Right renal pelvis (tissue), 4 donors: ENCODE results near the gene FBLN2. TPM values are rescaled to one million over a fixed set of nuclear protein-coding genes. Genes with fewer than 3 reads are reported as not detected.

Source experiments
- DNase-seq, 4 donors: peaks; one replicate each; pipeline ENCODE4 v3.0.0-alpha.2; 2013; ENCODE audit warnings: low read depth in 4 of 4, low spot score in 3 of 4, missing footprints in 1 of 4
- polyA plus RNA-seq, 4 donors: library from polyadenylated mRNA; unstranded; fragments of 120-200 nt; gene quantifications; one replicate each; pipeline ENCODE4 v1.2.1, GENCODE V29; 2013; ENCODE audit not compliant: insufficient read length in 4 of 4

Gene FBLN2
- polyA plus RNA-seq, 4 donors = 24.6 to 47.3 (median 28.5) TPM

DNA sequence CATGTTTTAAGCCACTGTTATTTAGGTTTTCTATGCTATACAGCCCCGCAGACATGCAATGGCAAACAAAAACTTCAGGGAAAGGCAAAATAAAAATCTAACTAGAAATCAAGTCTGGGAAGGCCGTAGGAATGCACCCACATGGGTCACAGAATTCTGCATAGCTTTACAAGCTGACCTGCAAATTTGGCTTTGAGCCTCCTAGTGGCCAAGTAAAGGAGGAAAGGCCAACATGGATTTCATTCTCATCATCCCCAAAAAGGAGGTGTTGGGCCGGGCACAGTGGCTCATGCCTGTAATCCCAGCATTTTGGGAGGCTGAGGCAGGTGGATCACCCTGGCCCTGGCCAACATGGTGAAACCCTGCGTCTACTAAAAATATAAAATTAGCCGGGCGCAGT, 124.3 kb downstream of the FBLN2 start:
- no peak for DNase-seq

DNA sequence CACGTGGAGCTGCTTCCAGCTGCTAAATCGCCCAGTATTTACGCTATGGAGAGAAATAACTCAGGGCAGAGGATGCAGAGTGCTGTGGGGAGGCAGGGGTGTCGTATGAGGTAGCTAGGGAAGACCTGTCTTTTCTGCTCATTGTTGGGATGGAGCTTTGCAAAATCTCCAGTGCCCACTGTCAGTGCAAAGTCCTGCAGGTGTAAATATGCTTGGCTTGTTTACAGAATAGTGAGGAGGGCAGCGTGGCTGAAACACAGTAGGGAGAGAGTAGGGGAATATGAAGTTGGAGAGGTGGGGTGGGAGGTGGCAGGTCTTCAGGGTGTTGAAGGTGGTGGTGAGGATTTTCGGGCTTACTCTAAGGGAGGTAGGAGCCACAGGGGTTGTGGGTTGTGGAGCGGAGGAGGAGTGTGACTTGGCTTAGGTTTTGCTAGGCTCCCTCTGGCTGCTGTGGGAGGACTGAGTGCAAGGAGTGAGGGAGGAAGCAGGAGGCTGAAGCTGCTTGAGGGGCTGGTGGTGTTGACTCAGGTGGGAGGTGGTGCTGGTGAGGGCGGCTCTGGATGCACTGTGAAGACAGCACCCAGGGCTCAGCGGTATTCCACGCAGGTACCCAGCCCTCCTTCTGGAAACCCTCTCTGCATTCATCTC, 125.7 kb downstream of the FBLN2 start:
- DNase-seq = no peak

DNA sequence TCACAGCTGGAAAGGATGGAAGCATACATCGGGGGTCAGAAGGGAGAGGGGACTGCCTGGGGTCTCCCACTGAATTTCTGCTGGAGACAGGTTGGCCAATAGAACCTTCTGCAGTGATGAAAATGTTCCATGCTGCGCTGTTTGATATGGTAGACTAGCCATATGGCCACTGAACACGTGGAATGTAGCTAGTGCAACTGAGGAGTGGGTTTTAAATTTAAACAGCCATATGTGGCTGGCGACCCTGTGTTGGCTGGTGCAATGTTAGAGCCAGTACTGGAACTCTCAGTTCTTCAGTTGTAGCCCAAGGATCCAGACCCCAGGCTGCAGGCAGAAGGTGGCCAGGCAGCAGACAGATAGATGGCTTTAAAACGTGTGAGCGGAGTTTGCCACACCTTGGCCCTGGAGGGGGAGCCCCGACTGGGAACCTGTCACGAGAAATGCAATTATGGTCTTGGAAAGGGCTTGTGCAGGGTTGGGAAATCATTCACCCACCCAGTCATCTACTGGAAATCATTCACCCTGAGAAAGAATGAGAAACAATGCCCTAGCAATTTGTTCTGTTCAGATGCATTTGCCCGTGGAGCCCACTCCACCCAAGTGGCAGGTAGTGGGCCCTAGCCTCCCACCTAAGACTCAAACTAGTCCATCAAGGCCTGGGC, 127.6 kb downstream of the FBLN2 start:
- DNase-seq = no peak

DNA sequence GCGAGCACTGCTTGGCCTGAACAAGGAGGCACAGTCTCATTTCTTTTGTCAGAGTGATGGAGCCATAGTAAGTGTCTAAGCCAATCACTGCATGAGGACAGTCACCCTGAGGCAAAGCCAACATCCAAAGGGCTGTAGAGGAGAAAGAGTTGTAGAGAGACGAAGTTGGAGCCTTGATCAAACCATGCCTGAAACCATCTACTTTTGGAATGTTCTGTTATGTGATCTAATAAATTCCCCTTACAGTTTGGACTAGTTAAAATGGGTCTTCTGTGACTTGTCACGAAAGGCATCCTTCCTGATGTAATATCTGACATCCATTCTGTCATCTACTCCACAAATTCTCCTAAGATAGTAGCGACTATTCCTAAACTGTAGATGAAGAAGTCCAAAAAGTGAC, 128.3 kb downstream of the FBLN2 start:
- DNase-seq = no peak

DNA sequence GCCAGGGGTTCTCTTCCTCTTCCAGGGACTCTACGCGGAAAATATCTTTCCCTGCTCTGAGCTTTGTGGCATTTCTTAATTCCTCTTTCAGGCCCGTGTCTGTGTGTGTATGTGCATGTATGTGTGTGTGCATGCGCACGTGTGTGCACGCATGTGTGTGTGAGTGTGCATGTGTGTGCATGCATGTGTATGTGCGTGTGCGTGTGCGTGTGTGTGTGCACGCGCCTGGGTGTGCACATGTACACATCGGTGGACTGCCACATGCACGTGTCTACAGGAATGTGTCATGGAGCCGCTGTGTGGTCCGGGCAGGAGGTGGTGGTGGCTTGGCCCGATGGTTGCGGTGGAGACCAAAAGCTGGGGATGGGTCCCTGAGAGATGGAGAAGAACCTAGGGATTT, 133.0 kb downstream of the FBLN2 start:
- no peak for DNase-seq

DNA sequence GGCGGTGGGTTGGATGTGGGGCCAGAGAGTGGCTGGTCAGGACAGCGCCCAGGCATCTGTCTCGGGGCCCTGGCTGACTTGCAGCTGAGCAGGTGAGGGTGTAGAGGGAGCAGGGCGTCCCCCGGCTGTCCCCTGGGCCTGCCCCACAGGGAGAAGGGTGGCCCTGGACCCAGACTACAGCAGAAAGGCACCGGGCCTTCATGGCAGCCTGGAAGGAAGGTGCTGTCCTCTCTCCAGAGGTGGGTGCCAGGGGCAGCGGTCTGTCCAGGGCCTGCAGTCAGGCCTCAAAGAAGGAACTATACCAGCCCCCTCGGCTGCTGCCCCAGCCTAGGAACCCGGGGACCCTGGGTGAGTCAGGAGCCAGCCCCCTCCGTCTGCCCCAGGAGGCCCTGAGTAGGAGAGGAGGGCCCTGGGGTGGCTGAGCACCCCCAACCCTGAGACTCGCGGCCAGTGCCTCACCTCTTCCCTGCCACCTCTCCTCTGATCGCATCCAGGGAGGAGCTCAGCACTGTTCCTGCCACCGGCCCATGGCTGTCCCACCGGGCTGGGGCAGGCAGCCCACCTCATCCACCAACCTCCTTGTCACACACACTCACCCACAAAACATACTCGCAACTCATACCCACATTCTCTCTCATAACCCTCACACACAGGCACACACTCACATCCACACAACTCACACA, 133.5 kb downstream of the FBLN2 start:
- DNase-seq = no peak

DNA sequence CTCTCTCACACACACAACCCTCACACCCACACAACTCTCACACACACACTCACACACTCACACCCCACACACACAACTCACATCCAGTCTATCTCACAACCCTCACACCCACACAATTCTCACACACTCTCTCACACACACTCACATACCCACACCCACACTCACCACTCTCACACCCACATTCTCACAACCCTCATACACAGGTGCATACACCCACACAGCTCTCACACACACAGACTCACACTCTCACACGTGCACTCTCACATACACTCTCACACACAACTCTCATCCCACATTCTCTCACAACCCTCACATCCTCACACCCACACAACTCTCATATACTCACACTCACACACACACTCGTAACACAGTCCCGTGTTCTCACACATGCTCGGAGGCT, 134.4 kb downstream of the FBLN2 start:
- no peak for DNase-seq

DNA sequence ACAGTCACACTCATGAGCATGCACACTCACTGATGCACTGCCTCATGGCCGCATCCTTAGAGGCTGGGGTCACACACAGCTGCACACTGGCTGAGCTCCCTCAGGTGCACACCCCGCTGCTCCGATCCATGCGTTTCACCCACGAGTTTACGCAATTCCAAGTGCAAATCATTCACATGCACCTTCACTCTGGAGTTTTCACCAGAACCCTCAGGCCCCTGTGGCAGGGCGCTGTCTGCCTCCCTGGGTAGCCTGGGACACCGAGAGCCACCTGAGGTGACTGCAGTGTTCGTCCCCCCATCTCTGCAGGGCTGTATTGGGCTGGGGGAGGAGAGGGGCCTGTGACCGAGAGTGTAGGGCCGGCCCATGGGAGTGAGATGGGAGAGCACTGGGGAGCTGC, 134.8 kb downstream of the FBLN2 start:
- DNase-seq = no peak

DNA sequence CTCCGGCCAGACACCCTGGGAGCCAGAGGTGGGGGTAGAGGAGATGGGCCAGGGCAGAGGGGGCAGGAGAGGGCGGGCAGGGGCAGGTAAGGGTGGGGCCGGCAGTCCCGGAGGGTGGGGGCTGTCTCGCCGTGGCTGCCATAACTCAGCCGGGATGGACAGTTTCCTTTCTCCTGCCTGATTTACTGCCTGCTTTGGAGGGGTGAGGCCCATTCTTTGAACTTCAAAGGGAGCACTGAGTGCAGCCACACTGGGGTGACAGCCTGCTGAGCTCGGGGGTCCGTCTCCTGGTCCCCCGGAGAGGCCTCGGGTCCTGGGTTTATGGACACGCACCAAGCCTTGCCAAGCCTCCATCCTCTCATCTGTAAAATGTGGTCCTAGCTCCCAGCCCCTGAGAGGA, 135.4 kb downstream of the FBLN2 start:
- DNase-seq = no peak

DNA sequence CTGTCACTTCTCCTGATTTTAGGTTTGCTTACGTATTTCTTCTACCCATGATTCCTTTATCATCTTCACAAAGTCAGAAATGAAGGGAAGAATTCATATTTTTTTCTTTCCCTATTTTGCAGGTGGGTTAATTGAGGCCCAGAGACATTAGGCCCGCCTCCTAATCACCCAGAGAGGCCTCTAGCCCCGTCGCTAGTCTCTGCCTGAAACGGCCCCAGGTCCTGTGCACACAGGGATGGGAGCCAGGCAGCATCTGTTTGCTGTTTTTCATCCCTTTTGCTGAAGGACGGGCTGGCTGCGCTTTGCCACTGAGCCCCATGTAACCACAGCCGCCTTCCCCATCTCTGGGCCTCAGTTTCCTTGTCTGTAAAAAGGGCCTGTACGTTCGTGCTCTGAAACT, 135.9 kb downstream of the FBLN2 start:
- no peak for DNase-seq

DNA sequence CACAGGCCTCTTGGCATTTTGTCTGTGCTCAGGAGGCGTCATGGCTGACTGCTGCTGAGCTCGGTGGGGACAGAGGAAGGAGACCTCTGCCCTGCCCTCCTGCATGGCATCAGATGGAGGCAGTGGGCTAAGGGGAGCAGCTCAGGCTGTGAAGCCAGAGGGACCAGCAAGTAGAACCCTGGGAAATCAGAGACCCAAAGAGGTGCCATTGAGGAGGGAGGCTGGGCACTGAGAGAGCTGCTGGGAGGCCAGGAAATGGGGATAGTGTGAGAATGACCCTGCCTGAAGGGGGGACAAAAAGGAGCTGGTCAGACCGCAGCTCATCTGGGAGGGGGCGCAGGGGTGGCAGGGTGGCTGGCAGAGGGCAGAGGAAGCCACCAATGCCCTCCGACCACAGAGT, 136.8 kb downstream of the FBLN2 start:
- DNase-seq = no peak

DNA sequence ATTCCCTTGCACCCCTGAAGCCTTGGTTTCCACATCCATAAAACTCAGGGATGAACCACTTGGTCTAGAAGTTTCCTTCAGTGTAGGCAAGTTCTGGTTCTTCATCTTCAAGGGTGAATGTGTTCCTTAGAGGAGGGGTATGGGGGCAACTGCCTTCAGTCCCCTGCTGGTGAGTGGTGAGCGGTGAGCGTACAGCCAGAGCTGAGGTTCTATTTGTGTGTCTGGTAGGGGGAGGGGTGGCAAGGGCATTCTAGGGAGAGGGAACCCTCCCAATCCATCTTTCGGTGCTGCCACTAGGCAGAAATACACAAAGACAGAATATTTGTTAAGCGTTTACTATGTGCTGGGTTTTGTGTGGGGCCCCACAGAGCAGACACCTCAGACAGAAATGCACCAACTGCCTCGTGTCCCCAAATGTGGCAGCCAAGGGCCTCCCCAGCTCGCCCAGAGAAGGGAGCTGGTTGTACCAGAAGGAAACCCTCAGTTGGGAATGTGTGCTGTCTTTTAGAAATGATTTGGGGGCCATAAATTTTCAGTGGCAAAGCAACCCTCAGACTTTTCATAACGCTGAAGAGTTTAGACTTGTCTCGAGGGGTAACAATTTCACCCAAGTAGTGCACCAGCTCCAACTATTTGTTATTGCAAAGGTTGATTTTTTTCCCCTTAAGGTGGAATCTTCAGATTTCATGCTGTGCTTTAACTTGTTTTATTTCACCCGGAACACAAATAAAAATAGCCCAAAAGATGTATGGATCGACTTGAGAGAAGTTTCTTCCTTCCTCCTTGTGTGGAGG, 137.6 kb downstream of the FBLN2 start:
- DNase-seq = no peak

DNA sequence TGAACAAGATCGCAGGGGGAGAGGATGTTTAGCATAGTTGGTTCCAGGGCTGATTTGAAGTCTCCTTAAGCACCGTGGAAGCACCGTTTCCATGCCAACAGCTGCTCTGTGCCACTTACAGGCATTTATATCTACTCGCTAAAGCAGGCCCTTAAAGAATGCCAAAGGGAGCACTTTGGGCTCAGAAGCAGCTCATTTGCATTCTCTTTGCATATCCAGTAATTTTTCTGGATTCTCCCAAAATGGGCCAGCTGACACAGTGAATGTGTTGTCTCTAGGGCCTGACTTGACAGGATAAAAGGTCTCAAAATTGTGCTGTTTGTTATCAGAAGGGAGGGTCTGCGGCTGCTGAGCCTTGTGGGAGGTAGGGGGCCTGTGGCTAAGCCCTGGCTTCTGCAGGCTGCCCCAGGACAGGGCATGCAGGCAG, 138.6 kb downstream of the FBLN2 start:
- DNase-seq = no peak

Other genes starting within 250 kb of the FBLN2 start
- gene NUP210, start 128.8 kb upstream of the FBLN2 start, polyA plus RNA-seq = 10 to 100 TPM; 24.5 to 31.5 (median 24.8) TPM
- 10 to 100 TPM; 18.0 to 23.2 (median 20.2) TPM for gene HDAC11, start 68.8 kb upstream of the FBLN2 start, polyA plus RNA-seq